HG02981 (cell line): ENCODE data around the gene CRIP2.

Source experiments
- ATAC-seq: cut with Tn5 transposase; IDR thresholded peaks from one replicate; pipeline ENCODE4 v1.9.1; 2021; ENCODE audit warnings: mild to moderate bottlenecking, moderate library complexity; ENCODE audit not compliant: unreplicated experiment

CRIP2 gene

DNA sequence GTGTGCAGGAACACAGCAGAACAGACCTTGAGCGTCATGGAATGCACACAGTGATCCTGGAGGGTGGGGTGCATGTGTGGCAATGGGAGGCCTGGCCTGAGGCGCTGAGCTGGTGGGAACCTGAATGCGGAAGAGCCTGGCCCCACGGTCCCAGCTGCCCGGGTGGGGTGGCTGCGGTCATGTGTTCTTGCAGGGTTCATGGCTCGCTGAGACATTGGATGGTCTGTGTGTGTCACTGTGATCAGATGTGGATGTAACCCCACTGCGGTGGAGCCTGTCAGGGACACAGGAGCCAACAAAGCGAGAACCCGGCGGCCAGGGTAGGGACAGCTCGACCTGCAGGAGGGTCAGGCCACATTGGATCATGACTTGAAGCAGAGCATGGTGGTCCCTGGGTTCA is 31.8 kb upstream of the CRIP2 start:
- no peak for ATAC-seq

DNA sequence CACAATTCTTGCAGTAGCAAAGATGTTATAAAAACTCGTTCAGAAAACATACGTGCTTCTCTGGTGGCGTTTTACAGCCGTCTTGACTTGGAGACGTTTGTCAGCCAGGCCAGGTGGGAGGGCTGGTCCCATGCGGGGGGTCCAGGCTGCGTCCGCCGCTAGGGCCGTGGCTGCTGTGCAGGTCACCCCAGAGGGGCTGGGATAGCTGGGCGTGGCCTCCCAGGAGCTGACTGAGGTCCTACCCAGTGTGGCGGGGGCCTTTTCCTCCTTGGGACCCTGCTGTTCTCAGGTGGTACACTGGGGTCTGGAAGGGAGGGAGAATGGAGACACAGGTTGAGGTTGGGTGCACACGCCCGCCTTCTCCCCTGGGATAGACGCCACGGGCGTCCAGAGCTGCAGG is 29.8 kb upstream of the CRIP2 start:
- ATAC-seq = no peak

DNA sequence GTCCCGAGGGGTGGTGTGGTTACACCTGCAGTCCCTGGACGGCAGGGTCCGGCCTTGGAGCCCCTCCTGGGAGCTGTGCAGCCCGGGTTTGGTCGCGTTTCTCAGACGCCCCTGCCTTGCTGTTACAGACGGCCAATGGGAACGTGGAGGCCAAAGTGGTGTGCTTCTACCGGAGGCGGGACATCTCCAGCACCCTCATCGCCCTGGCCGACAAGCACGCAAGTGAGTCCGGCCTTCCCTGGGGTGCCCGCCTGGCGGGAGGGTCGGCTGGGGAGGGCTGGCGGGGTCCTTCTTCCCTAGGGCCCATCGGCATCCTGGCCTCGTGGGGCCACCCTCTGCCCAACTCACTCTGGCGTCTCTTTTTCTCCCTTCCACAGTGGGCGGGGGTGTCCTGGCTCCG is 29.3 kb upstream of the CRIP2 start:
- no peak for ATAC-seq

DNA sequence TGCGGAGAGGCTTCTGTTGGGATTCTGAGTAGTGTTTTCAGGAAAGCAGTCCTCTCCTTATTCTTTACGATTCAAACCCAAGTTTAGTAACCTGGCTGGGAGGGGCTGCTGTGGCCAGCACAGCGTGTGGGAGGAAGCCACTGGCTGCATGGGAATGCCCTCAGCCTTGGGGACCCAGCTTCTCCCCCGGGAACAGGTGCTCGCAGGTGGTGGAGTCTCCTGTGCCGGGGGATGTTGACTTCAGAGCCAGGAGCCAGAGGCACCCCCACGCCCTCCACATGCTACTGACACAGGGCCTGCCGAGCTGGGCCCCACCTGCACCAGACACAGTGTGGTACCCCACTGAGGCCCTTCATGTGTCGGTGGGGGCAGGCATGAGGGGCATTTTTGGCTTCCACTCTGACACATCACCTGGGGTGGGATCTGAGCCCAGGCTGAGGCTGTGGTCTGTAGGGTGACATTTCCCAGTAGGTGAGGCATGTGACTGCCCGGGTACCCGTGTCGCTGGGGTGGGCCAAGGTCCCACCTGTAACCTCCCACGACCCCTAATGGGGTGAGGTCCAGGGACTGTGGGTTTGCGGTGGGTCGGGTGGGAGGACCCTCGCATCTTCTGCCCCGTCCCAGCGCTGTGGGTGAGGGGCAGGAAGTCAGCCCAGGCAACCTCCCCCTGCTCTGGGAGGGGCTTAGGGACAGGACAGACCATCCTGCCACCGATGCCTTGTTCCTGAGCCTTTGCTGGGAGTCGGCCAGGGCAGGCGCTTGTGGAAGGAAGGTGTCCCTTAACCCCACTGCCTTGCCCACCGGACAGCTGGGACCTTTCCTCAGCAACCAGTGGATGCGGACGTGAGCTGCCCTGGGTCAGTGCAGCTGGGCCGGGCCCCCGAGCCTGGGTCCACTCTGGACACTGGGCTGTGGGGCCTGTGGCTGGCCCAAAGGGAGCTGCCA is 28.4 kb upstream of the CRIP2 start:
- no peak for ATAC-seq

DNA sequence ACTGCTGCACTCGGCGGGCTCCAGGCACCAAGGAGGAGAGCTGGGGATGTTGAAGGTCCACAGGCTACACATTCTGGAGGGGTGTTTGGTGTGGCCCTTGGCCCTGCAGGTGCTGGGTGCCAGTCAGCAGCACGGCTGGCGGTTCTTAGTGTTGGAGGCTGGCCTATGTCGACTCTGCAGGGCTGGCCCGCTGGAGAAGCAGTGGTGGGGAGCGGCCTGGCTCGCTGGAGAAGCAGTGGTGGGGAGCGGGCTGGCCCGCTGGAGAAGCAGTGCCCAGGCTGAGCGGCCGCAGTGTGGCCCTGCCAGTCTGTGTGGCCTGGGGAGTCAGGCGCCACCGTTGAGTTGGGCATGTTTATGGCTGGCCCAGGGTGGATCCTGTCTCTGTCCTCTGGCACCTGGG is 27.6 kb upstream of the CRIP2 start:
- no peak for ATAC-seq

DNA sequence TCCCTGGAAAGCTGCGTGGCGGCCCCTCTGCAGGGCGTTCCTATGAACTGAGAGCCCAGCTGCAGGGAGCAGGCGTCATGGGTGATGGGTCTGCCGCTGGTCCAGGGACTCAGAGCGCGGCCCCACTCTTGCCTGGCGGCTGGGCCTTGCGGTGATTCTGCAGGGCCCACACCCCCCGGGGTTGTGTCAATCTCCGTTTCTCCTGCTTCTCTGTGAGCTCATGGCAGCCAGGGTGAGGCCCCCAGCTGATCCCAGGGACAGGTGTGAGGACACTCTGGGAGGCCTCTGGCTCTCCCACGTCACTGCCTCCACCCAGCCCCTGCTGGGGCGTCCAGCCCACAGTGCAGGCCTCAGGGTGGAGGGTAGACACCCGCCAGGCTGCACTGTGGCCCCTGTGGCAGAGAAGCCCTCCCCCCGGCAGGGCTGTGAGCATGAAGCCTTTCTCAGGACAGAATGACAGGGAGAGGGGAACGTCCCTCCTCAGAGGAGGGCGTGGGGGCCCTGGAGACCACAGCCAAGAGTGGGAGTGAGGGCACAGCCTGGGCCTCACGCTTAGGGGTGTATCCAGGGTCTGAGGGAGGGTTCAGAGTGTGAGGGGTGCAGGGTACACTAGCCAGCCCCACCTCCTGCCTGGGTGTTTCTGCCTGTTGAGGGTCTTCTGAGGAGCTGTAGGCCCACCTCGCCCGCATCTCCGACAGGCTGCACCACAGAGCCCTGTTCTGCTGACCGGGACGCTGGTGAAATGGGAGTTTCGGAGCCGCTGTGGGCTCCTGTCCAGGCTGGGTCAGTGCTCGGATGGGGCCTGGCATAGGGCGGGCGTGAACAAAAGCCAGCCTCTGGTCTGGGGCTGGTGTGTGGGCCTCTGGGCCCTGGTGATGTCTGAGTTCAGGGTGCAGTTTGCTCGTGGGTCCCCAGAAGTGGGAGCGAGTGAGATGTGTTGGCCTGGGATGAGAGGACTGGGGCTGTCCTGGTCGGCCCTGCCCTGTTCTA is 26.7 kb upstream of the CRIP2 start:
- no peak for ATAC-seq

DNA sequence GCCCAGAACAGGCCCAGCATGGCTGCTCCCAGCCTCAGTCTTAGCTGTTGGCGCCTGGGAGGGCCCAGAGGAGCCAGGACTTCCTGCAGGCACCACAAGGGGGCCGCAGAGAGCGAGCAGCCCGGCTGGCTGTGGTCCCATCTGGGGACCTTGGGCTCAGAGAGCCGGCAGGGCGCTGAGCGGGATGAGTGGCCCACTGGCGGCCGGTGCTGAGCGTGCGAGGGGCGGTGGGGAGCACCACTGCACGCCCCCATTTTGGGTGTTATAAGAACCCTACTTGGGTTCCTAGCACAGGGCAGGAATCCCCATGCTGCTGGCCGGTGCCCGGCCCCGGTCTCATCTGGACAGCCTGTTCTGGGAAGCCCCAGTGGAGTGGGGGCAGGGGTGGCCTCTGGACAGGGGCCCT is 25.9 kb upstream of the CRIP2 start:
- ATAC-seq = no peak

DNA sequence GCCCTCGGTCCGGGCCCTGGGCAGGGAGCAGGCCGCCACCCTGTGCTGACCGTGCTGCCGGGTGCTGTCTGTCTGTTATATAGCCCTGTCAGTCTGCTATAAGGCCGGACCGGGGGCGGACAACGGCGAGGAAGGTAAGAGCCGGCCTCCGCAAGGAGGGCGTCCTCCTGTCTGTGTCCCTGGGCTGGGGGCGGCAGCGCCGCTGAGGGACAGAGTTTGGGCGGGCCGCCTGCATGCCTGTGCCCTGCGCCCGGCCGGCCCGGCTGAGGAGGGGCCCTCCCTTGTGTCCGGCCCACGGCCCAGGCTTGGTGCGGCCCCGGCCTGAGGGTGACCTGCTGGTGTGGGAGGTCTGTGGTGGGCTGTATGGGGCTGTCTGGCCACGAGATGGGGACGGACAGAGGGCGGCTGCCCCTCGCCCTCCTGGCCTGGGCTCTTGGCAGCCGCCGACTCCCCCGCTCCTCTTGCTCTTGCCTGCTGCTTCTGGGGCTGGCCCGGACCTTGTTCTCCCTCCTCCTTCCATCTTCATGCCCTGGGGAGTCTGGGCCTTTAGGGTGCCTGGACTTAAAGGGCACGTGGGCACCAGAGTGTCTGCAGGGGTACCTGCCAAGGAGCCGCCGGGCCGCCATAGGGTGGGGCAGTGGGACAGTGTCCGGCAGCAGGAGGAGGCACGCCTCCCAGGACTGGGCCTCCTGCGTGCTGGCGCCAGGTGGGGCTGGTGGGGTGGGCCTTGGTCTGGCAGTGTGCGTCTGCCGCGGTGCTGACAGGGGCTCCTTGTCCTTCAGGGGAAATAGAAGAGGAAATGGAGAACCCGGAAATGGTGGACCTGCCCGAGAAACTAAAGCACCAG is 25.1 kb upstream of the CRIP2 start:
- ATAC-seq = no peak

DNA sequence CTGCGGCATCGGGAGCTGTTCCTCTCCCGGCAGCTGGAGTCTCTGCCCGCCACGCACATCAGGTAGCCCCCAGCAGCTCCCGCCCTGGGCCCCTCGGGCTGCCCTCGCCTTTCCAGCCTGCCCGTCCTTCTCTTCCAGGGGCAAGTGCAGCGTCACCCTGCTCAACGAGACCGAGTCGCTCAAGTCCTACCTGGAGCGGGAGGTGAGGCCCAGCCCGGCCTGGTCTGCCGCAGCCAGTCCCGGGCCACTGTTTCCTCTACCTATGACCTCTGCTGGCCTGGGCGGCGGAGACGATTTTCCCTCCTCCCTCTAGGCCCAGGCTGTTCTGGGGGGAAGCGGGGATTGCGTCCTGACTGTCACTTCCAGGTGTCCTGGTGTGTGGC is 24.5 kb upstream of the CRIP2 start:
- no peak for ATAC-seq

DNA sequence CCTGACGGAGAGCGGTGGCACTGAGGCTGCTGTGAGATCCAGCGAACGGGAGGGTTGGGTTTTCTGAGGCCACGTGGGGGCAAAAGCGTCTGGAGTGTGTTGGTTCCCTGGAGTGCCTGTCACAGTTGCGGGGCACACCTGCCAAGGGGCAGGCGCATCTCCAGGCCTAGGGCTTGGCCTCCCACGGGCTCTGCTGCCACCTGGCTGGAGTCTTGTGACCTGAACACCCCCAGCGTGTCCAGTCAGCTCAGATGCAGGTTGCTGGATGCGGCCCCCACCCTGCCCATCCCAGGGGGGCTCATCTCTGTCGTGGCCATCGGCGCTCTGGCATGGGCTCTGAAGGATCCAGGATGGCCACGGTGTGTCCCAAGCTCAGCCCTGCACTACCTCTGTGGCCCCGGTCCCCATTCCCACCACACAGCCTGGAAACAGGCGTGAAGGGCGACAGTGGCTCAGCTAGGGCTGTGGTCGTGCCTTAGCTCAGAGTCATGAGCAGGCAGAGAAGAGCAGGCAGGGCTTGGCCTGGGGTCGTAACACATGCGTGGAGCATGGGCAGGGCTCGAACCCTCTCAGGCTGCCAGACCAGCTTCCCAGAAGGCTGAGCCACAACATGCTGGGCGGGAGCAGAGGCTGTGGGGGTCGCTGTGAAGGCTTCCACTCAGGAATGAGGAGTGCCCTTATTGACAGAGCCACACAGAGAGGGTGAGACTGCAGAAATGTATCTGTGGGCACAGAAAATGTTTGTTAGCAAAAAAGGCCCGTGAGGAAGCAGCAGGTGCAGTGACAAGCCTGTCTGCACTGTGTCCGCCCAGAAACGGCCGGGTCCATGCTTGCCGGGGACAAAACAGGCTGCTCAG is 23.5 kb upstream of the CRIP2 start:
- no peak for ATAC-seq

DNA sequence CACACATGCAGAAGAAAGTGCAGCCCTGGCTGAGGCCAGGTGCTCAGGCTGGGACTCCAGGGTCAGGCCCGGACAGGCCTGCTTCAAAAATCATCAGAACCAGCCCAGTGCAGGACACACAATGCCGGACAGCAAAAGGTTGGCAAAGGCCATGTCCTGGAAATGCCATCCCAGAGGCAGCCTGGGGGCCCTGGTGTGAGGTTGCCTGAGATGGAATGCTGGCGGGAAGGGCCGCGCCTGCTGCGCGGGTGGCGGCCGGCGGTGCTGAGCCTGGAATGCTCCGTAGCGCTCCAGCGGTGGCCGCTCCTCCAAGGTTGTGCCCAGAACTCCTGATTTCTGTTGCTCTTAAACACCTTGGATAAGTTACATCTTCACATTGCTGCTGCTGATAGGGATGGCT is 21.7 kb upstream of the CRIP2 start:
- ATAC-seq = no peak

DNA sequence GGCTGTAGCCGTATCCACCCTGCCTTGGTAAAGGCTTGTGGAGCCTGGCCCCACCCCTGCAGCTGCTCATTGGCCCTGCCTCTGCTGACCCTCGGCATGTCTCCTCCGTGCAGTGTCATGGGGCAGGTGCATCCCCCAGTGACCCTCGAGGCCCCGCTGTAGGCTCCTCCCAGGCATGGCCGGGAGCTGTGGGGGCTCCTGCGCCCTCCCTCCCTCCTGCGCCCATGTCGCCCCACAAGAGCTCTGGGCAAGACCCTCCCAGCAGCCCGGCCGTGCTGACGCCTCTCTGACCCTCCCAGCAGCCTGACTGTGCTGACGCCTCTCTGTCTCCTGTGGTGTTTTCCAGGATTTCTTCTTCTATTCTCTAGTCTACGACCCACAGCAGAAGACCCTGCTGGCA is 20.8 kb upstream of the CRIP2 start:
- ATAC-seq = no peak

DNA sequence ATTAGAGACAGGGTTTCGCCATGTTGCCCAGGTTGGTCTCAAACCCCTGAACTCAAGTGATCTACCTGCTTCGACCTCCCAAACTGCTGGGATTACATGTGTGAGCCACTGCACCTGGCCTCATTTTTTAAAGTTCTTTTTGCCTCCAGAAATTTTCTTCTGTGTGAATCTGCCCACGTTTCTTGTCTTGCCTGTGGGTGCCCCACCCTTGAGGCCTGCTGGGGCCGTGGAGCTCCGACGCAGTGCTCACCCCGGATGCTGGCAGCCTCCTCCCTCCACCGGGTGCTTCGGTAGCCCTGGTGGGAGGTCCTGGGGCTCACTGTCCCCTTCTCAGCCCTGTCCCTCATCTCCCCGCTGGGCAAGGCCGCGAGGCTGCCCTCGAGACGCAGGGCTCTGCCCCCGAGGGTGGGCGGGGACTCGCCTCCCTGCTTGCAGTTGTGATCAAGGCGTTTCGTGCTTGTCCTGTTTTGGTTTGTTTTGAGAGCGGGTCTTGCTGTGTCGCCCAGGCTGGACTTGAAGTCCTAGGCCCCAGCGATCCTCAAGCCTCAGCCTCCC is 19.5 kb upstream of the CRIP2 start:
- ATAC-seq = no peak

DNA sequence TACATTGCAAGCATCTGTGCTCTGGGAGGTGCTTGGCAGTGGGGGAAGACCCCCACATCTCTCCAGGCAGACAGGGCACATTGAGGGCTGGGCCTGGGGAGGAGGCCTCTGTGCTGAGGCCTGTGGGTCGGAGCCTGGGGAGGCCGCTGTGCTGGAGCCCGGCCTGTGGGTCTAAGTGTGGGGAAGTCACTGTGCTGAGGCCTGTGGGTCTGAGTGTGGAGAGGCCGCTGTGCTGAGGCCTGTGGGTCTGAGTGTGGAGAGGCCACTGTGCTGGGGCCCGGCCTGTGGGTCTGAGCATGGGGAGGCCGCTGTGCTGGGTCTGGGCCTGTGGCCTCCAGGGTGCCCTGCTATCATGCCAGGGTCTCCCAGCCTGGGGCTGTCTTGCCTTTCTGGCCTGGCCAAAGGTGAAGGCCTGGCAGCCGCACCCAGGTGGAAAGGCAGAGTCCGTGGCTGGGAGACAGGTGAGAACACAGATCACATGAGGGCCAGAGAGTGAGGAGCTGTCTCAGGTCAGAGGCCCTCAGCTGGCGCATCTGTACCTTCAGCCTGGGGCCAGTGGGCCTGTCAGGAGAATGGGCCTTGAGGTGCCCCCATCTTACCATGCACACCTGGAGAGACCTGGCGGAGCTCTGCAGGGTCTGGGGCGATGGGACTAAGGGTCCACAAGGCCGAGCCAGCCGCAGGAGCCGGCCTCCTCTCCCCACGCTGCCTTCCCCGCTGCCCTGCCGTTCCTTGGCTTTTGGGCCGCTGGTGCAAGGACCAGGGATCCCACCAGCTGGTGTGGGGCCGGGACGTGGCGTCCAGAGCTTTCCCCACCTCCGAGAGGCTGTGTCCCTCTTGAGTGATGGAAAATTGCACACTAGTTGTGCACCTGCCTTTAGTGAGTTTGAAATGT is 18.6 kb upstream of the CRIP2 start:
- no peak for ATAC-seq

DNA sequence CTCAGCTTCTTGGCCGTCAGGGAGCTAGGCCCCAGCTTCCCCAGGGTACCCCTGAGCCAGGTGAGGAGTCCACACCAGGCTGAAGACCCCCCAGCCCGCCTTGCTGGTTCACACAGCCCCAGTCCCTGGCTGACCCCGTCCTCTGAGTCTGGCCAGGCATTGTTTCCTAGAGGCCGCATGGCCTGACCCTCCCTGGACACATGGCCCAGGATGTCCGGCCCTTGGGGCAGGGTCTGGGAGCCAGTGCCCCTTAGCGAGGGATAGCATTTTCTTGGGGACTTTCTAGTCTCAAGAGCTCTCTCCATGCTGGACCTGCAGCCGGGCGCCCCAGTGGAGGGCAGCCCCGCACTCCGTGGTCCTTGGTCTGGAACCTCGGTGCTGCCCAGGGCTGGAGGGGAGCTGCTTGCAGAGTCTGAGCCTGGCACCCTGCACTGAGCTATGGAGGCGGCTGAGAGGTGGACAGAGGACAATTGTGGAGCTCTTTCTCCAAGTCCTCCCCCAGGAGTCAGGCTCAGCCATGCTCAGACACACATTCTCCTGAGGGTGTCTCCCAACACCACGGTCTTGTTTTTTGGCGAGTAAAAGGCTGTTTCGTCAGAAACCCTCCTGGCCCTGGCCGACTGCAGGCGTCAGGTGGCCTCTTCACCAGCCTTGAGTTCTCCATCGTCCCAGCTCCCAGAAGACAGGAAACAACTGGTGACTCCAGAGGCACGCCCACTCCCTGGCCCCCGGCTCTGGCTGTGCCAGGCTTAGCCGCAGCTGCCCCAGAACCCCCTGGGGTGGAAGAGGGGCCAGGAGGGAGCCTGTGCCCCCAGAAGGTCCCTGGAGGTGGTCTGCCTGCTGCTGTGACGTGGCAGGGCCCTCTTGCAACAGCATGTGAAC is 17.6 kb upstream of the CRIP2 start:
- no peak for ATAC-seq

DNA sequence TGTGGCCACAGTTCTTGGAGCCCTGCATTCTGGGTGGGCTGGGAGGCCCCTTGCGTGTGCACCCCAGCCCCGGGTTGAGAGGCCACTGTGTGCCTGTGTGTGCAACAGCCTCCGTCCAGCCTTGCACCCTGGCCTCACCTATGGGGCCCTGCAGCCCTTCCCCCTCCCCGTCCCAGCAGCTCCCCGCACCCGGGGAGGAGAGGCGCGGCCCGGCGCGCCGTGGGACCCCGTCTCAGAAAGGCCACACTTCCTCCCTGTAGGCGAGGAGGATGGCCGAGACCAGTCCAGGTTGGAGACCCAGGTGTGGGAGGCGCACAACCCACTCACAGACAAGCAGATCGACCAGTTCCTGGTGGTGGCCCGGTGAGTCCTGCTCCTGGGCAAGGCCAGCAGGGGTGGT is 16.6 kb upstream of the CRIP2 start:
- ATAC-seq = no peak

DNA sequence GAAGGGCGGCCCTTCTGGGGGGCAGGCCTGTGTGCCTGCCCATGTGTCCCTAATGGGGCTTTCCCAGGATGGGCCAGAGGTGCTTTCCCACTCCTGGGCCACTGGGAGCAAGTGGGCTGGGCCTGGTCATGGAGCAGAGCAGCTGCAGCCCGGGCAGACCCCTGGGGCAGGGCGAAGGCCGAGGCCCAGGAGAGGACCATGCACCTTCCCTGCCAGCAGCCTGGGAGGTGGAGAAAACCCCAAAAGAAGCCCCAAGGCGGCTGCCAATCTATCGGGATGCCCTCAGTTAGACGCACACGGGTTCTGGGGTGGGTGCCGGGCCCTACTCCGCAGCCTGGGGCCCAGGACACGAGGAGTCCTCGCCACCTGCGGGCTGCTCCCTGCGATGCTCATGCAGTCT is 16.1 kb upstream of the CRIP2 start:
- ATAC-seq = no peak

DNA sequence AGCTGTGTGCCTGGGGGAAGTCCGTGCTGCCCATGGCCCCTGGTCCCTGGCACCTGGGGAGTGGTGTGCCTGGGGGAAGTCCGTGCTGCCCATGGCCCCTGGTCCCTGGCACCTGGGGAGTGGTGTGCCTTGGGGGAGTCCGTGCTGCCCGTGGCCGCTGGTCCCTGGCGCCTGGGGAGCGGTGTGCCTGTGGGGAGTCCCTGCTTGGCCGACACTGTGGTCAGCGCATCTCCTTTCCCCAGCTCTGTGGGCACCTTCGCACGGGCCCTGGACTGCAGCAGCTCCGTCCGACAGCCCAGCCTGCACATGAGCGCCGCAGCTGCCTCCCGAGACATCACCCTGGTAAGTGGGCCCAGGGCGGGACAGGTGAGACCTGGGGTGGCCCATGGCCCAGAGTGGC is 14.5 kb upstream of the CRIP2 start:
- ATAC-seq = no peak
